SH-SY5Y (cell line): ENCODE data around the gene TPST2.

ENCODE experiments used
- GATA2 ChIP-seq: IDR thresholded peaks from 2 replicates; pipeline ENCODE4 v1.6.1; 2011; ENCODE audit warnings: mild to moderate bottlenecking, low read depth, low read length
- GATA3 ChIP-seq: IDR thresholded peaks from 2 replicates; pipeline ENCODE4 v1.6.1; 2011; ENCODE audit warnings: low read depth, mild to moderate bottlenecking, low read length, moderate library complexity

DNA sequence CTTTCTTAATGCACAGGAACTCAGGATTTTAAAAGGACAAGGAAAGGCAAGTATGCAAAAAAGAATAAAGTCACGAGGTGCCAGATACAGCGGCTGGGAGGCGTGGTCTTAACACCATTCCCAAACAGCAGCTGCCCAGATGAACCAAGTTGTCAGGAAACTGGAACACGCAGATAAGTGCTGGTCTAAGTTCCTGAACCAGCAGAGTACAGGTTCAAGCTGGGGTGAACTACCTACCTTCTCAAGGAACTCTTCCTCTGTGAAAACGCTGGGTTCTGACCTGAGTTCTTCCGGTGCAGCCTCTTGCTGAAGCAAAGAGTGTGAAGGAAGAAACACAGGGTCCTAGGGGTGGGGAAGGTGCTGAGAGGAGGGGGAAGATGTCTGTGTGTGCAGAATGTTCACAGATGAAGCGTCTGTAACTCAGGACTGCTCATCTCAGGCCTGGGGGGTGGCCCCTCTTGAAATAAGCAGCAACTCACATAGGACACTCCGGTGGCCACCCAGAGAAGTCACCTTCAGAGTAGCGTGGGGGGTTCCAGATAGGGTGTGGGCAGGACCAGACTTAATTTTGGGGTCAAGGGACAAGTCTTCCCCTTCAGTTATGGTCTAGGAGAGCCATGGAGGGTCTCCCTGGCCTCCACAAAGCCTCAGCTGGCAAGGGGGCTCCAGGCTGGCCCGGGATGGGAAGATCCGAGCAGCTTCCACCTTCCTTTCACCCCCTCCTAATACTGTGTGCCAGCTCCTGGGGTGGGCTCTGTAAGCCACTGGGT is 3.2 kb downstream of the TPST2 start:
- no peak for TF ChIP-seq GATA3
- TF ChIP-seq GATA2 = no peak
